GM21528 (cell line): ENCODE results near the gene ALB.
"Not testable (repeated sequence)": the region's sequence is repeated elsewhere in the genome, so short reads cannot be mapped to it uniquely, and the experiment has no call there.

Experiments
- ATAC-seq: cut with Tn5 transposase; IDR thresholded peaks from one replicate; pipeline ENCODE4 v1.9.1; 2021; ENCODE audit warnings: mild to moderate bottlenecking, moderate library complexity; ENCODE audit not compliant: unreplicated experiment, low FRiP score

The ALB gene

GRCh38 chr4:73404042-73404441, at the start of gene ALB:
ALB (plus strand) TSS chr4:73404287; CDS start chr4:73404328, 41 bp downstream.
- ATAC-seq = no peak

GRCh38 chr4:73357174-73357573, 46.9 kb upstream of the ALB start:
- not testable (repeated sequence) for ATAC-seq

- not testable (repeated sequence) for ATAC-seq
Observed at GRCh38 chr4:73369506-73370199, 34.4 kb upstream of the ALB start.

- ATAC-seq = no peak
Observed at GRCh38 chr4:73375328-73375741, 28.8 kb upstream of the ALB start.

GRCh38 chr4:73376251-73376650, 27.8 kb upstream of the ALB start:
- ATAC-seq = no peak

- no peak for ATAC-seq
Observed at GRCh38 chr4:73376976-73377375, 27.1 kb upstream of the ALB start.

- ATAC-seq = no peak
Observed at GRCh38 chr4:73378887-73379286, 25.2 kb upstream of the ALB start.

- ATAC-seq = no peak
Observed at GRCh38 chr4:73379946-73380345, 24.1 kb upstream of the ALB start.

- ATAC-seq = no peak
Observed at GRCh38 chr4:73381214-73381613, 22.9 kb upstream of the ALB start.

- ATAC-seq = no peak
Observed at GRCh38 chr4:73383452-73383851, 20.6 kb upstream of the ALB start.

- ATAC-seq = no peak
Observed at GRCh38 chr4:73387552-73387951, 16.5 kb upstream of the ALB start.

GRCh38 chr4:73388887-73389286, 15.2 kb upstream of the ALB start:
- no peak for ATAC-seq

GRCh38 chr4:73389663-73390062, 14.4 kb upstream of the ALB start:
- not testable (repeated sequence) for ATAC-seq

GRCh38 chr4:73391774-73392173, 12.3 kb upstream of the ALB start:
- ATAC-seq = no peak

GRCh38 chr4:73392936-73393335, 11.2 kb upstream of the ALB start:
- ATAC-seq = no peak

- no peak for ATAC-seq
Observed at GRCh38 chr4:73396304-73396703, 7.8 kb upstream of the ALB start.

GRCh38 chr4:73396993-73397972, 6.8 kb upstream of the ALB start:
- ATAC-seq = no peak

- no peak for ATAC-seq
Observed at GRCh38 chr4:73401412-73401811, 2.7 kb upstream of the ALB start.

GRCh38 chr4:73404457-73404856, 370 bp downstream of the ALB start:
- ATAC-seq = no peak

- ATAC-seq = no peak
Observed at GRCh38 chr4:73405138-73405537, 1.1 kb downstream of the ALB start.

- ATAC-seq = no peak
Observed at GRCh38 chr4:73406548-73406875, 2.4 kb downstream of the ALB start.

- ATAC-seq = no peak
Observed at GRCh38 chr4:73407227-73407673, 3.2 kb downstream of the ALB start.
